ENCODE measurements around the gene NAV2.

NAV2 gene

GRCh38 chr11:19816040-19816439 is 103.4 kb downstream of the NAV2 start:
- no peak for DNase-seq

- peak in 1 of 2 experiments; percentile 49 for DNase-seq
These were observed 104.2 kb downstream of the NAV2 start for GRCh38 chr11:19816817-19817216.

GRCh38 chr11:19817265-19817851 is 104.7 kb downstream of the NAV2 start:
- DNase-seq, result no peak

GRCh38 chr11:19817870-19818269 is 105.2 kb downstream of the NAV2 start:
- DNase-seq, result no peak

GRCh38 chr11:19818619-19819018 is 106.0 kb downstream of the NAV2 start:
- DNase-seq, result no peak

GRCh38 chr11:19819148-19819547 is 106.5 kb downstream of the NAV2 start:
- DNase-seq, result peak; percentile 76 to 81

GRCh38 chr11:19820100-19820499 is 107.5 kb downstream of the NAV2 start:
- DNase-seq, result peak in 1 of 2 experiments; percentile 67

- DNase-seq, result no peak
These were observed 108.8 kb downstream of the NAV2 start for GRCh38 chr11:19821412-19821875.

GRCh38 chr11:19821993-19822392 is 109.4 kb downstream of the NAV2 start:
- no peak for DNase-seq

GRCh38 chr11:19822531-19822930 is 109.9 kb downstream of the NAV2 start:
- DNase-seq, result no peak

- no peak for DNase-seq
These were observed 114.0 kb downstream of the NAV2 start for GRCh38 chr11:19826606-19827005.

GRCh38 chr11:19827399-19828135 is 114.9 kb downstream of the NAV2 start:
- DNase-seq, result no peak

- no peak for DNase-seq
These were observed 115.9 kb downstream of the NAV2 start for GRCh38 chr11:19828382-19829108.

- no peak for DNase-seq
These were observed 116.6 kb downstream of the NAV2 start for GRCh38 chr11:19829109-19829837.

GRCh38 chr11:19832086-19832750 is 119.6 kb downstream of the NAV2 start:
- DNase-seq, result no peak

GRCh38 chr11:19832901-19833300 is 120.3 kb downstream of the NAV2 start:
- DNase-seq, result no peak

GRCh38 chr11:19834771-19835170 is 122.1 kb downstream of the NAV2 start:
- no peak for DNase-seq

- DNase-seq, result no peak
These were observed 124.0 kb downstream of the NAV2 start for GRCh38 chr11:19836666-19837065.

GRCh38 chr11:19838994-19839768 is 126.5 kb downstream of the NAV2 start:
- DNase-seq, result no peak

- DNase-seq, result no peak
These were observed 128.3 kb downstream of the NAV2 start for GRCh38 chr11:19840961-19841360.

GRCh38 chr11:19842505-19842904 is 129.9 kb downstream of the NAV2 start:
- DNase-seq, result no peak

GRCh38 chr11:19843079-19843478 is 130.4 kb downstream of the NAV2 start:
- DNase-seq, result no peak

Data from NCI-H187 (cell line).